Activated CD4-positive, alpha-beta T cell treated with anti-CD3 and anti-CD28 coated beads for 1 hour (primary cell): Measurements from ENCODE around the gene TMEM151A.

Experiments
- DNase-seq: peaks from one replicate; pipeline ENCODE4 v3.0.0-alpha.2; 2020

Gene TMEM151A

DNA sequence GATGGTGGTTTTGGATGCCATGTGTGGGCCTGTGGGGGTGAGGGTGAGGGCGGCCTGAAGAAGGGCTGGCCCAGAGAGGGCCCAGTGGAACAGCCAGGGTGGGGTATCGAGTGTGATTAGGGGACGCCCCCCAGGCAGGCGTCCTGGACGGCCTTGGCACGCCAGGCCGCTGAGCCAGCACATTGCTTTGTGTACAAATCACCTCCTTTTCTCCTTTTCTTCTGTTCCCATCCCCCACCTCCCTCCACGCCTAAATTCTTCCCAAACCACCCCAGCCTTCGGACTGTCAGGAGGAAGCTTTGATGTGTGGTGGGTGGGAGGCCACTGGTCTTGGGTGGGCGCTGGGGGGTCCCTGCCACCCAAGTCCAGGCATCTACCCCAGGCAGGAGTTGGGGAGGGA lies 33.0 kb downstream of the TMEM151A start:
- DNase-seq, result no peak

DNA sequence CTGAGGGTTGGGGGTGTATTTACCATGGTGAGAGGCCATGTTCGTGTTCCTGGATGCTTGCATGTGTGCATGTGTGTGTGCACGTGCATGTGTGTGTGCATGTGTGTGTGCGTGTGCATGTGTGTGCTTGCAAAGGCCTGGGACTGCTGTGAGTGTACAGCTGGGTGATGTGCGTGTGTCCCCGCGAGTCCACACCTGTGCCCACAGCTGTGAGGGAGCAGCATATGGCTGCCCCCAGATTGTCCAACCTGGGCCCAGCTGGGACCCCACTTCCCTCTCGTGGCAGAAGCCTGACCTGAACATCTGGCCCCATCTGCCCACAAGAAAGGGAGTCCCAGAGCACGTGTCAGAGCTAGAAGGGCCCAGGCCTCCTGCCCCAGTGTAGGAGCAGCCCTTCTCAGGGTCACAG lies 33.6 kb downstream of the TMEM151A start:
- DNase-seq, result no peak

DNA sequence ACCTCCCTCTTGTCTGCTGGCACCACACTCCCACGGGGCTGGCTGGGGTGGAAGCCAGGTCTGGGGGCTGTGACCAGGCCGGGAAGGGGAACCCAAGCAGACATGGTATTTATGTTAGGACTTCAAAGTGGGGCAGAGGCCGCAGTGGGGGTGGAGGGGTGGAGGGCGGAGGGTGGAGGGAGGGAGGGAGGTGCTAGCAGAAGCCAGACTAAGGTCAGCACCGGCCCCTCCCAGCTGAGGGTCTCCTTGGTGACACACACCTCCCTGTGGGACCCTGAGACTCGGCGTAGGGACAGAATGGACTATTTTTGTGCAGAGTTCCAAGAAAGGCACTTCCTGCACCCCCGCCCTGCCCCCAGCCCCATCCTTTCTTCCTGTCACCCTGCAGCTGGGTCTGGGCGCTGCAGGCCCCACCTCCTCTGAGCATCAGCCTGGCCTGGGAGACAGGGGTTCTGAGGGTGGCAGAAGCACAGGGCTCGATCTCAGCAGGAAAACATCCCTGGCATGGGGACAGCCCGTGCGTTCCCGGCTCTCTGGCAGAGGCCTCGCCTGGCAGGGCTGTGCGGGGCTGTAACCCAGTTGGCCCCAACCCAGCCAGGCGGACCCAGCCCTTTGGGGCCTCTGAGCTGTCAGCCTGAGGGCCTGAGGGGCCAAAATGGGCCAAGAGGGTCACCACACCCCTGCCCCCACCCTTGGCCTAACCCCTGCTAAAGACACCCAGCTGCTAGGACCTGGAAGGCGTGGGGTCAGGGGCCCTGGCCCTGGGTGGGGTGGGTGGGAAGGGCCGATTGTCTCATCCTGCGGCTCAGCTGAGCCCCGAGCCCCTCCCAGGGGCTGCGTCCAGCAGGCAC lies 34.8 kb downstream of the TMEM151A start:
- no peak for DNase-seq

DNA sequence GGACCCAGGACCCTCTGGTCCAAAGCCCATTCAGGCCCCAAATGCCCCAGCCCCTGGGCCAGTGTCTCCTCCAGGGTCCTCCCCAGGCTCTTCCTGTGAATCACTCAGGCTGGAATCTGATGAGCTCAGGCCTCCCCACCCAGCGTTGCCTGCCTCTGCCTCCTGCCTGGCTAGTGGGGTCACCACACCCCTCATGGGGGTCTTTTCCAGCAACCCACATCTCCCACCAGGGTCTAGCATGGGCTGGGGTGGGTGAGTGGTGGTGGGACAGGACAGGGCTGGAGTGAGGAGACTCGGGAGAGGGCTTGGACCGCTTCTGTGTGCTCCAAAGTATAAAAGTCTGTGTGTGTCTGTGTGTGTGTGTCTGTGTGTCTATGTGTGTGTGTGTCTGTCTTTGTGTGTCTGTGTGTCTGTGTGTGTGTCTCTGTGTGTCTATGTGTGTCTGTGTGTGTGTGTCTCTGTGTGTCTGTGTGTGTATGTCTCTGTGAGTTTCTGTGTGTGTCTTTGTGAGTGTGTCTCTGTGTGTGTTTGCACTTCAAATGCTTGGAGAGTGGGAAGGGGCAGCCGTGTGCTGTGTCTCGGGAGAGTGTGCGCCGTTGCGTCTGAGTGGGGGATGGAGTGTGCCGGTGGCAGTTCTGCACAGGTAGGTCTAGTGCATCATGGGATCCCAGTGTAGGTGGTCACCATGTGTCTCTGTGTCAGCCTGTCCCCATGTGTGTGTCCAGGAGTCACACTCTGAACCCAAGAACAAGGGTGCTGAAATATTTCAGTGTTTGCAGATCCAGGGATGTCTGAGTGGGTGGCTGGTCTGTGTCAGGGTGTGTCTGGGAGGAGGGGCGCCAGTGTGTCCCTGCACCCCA lies 35.7 kb downstream of the TMEM151A start:
- no peak for DNase-seq

DNA sequence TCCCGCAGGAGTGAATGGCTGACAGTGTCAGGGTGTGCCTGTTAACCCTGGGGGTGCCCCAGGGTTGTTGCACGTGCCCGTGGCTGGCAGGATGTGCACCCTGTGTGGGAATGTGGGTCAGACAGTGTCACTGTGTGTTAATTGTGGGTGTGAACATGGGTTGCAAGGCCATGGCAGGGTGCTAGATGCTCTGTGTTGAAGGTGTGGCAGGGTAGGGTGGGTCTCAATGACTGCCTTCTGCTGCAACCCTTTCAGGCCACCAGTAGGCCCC lies 36.3 kb downstream of the TMEM151A start:
- no peak for DNase-seq

DNA sequence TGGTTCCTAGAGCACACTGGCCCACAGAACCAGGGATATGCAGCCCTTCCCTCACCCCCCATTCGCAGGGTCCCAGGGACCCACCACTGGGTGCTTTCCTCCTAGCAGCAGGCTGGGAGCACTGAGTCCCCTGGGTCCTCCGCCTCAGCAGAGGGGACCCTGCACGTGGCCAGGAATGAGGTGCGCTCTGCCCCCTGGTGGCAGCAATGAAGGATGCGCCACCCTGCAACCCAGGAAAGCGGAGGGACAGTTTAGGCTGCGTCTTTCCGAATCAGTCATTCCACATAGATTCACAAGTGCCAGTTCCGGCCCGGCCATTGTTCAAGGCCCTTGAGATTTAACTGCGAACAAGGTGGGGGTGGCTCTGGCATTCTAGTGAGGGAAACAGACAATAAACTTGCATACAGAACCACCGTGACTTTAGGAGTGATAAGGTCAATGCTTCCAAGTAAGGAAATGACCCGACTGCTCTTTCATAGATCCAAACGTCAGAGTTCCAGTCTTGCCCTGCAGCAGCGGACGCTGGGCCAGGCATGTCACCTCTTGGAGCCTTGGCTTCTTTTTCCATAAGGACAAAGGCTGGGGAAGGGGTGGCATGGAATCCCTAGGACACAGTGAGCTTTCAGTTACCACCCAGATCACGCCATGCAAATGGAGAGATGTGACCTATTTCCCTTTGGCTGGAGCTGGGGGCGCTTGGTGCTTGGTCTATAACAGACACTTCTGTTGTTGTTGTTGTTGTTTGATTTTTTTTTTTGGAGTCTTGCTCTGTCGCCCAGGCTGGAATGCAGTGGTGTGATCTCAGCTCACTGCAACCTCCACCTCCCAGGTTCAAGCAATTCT lies 36.8 kb downstream of the TMEM151A start:
- peak; percentile 71 for DNase-seq

DNA sequence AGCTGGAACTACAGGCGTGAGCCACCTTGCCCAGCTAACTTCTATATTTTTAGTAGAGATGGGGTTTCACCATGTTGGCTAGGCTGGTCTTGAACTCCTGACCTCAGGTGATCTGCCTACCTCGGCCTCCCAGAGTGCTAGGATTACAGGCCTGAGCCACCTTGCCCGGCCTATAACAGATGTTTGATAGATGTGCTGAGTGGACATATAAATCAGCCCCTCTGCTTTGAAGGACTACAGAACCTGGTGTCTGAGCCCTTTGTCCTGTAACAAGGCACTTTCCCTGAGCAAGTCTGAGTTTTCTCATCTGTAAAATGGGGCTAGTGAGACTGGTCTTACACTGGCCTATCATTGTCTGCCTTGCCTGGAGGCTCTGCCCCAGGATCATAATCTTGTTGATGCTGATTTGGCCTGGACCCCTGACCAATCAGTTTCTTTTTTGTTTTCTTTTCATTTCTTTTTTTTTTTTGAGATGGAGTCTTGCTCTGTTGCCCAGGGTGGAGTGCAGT lies 37.5 kb downstream of the TMEM151A start:
- DNase-seq, result no peak

DNA sequence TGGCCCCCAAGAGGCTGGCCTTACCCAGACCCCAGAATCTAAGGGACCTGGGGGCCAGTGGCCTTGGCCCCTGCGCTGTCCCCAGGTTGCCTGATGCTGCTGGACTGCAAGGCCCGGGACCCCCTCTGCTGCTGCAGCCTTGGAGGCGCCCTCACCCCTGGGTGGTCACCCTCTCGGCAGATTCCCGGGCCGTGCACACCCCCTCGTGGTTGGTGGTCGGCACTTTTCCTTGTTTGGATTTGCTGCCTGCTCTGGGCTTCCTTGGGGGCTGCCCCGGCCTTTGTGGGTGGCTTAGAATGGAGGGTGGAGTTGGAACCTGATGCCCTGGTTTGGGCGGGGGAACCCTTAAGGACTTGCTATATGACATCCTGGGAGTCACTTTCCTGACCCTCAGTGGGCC lies 39.2 kb downstream of the TMEM151A start:
- no peak for DNase-seq

DNA sequence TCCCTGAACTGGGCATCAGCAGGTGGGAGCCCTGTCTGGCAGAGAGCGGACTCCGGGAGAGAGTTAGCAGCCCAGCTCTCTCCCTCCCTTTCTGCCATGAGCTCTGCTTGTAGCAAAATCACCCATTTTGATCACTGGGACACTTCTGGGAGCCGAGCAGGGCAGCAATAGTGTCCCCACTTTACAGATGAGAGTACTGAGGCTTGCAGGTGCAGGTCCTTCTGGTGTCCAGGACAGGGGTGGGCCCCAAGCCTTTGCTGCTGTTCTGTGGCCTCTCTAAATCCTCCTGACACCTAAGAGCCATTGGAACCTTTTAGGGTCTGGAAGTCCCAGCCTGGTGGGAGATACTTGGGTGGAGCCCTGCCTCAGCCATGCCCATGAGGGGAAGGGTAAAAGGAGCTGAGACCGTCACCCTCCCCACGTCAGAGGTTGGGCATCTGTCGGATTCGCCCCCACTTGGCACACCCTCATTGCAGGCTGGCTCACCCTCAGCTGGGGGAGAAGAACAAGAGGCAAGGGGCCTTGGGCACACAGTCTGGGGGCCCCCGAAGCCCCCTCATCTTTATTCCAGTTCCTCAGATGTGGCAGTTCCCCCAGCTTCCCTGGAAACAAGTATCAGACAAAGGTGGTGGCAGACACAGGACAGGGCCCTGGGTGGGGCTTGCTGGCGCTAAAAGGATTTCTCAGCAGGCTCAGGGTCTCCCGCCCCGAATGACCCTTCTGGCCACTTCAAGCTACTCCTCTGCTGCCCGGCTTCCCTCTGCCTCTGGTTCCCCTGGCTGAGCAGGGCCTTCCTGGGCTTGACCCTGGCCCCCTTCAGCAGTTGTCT lies 40.1 kb downstream of the TMEM151A start:
- DNase-seq, result no peak

DNA sequence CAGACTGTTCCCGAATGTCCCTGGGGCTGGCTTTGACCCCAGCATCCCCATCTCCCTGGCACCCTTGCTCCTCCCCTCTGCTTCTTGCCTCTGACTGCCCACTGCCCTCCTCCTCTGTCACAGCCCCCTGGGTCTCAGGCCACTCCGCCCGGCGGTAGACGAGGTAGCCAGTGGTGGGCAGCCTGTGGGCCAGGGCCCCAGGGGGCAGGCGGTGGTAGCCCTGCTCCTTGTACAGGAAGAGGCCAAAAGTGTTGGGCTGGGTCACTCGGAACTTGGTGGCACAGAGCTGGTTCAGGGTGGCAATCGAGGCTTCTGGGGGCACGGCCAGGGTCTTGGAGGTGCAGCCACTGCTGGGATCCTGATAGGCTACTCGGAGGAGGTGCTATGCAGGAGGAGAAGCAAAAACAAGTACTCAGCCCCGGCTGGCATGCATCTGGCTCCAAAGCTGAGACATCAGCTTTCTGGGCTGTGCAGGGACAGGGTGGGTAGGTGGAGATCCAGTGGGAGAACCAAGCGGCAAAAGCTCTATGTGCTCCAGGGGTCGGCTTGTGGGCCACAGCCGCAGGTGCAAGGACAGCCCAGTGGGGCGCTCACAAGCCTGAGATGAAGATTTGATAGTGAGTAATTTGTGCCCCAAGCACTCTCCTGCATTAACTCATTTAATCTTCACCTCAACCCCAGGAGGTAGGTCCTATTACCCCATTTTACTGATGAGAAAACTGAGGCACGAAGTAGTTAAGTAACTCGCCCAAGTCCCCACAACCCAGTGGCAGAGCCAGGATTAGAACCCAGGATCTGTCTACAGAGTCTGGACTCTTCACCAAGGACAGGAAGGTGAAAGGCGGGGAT lies 40.9 kb downstream of the TMEM151A start:
- DNase-seq, result no peak

DNA sequence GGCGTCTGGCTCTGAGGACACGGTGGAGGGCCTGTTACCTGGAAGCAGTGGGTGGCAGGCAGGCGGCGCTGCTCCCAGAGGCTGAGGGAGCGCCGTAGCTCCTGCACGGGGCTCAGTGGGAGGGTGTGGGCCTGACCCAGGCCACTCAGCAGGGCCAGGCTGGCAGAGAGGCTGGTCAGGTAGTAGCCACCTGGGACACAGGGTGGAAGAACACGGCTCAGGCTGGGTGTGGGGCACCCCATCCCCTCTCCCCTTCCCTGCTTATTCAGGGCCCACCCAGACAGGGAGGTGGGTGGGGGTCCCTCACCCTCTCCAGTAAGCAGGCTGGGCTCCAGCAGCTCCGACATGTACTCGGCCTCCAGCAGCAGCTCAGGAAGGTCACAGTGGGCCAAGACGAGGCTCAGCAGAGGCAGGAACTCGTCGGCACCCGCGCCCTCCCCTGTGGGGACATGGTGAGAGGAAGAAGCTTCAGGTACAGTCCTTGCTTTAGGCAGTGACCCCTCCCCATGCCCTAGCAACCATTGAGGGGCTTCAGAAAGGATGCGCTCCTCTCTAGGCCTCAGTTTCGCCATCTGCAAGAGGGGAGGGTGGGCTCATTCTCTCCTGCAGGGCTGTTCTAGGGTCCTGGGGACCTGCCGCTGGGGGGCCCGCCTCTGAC lies 41.7 kb downstream of the TMEM151A start:
- DNase-seq, result no peak

DNA sequence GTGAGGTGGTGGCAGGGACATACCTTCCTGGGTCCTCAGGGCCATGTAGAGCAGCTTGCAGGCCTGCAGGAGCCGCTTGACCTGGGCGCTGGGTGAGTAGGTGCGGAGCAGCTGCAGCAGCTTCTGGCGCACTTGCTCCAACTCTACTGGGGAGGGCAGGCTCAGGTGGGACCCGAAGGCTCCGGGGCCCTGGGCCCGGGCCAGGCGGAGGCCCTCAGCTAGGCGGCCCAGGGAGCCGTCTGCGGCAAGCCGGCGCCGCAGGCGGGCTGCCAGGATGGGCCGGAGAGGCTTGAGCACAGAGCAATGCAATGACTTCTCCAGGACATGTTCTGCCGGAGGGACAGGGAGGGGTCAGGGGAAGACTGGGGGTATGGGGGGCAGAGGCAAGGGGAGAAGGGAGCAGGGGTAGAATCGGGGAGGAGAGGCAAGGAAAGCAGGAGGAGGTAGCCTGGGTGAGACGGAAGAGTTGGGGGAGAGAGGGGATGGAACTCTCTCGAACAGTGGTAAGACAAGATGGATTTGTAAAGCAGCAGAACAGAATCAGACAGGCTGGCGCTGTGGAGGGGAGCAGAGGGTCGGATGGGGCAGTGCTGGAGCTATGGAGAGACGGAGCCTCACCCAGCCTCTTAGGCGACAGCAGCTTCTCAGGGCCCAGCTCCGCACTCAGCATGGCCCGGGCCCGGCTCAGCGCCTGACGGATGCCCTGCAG lies 42.4 kb downstream of the TMEM151A start:
- DNase-seq, result no peak

DNA sequence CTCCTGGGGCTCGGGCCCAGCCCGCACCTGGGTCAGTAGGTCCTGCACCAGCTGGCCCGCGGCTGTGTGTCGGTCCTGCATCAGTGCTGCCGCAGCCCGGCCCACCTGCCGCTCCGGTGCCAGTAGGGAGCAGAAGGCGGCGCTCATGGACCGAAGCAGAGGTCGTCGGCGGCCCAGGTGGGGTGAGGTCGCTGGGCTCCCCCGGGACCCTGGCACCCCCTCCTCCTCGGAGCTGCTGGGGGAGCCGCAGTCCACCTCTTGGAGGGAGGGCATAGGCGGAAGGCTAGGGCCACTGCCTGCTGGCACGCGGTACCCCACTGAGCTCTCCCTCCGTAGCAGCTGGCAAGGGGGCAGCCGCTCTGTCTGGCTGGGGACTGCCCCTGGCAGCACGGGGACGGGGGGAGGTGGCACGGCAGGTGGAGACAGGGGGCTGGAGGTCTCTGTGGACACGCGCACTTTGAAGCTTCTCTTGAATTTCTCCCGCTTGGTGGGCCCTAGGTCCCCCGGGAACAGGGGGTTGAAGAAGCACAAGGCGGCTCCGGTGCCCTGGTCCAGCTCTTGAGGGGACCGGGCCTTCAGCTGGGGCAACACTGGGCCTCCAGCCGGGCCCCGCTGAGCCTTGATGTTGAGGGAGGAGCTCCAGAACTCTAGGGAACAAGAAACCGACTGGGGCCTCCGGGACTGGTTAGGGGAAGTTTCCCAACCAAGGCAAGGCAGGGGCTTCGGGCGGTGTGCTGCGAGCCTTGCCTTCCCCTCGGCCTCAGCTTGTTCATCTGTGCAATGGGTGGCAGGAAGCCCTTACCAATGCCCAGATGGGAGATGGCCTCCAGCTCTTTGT lies 43.1 kb downstream of the TMEM151A start:
- DNase-seq, result no peak

DNA sequence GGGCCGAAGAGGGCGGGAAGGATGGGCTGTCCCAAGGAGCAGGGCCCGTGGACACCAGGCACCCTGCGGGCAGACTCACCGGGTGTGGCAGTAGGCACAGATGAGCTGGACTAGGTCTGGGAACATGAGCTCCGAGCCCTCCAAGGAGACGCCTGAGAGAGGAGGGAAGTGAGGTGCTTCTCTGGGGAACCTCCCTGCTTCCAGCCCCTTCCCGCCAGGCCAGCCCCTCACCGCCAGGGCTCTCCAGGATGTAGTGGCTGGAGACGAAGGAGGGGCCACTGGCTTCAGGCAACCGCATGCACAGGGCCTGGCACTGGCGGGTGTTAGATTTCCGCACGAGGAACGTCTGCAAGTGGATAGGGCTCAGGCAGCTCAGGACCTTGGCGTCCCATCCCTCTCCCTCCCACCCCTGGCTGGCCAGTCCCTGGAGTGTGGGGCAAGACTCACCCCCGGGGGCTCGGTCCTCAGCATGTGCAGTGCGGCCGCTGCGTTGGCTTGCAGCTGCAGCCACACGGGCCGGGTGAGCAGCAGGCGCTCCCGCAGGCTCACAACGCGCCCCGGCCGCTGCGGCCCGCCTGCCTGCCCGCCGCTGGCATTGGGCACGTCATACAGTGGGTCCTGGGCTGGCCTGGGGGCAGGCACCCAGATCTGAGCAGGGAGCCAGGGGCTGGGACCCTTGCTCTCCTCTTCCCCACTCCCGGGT lies 44.0 kb downstream of the TMEM151A start:
- no peak for DNase-seq

DNA sequence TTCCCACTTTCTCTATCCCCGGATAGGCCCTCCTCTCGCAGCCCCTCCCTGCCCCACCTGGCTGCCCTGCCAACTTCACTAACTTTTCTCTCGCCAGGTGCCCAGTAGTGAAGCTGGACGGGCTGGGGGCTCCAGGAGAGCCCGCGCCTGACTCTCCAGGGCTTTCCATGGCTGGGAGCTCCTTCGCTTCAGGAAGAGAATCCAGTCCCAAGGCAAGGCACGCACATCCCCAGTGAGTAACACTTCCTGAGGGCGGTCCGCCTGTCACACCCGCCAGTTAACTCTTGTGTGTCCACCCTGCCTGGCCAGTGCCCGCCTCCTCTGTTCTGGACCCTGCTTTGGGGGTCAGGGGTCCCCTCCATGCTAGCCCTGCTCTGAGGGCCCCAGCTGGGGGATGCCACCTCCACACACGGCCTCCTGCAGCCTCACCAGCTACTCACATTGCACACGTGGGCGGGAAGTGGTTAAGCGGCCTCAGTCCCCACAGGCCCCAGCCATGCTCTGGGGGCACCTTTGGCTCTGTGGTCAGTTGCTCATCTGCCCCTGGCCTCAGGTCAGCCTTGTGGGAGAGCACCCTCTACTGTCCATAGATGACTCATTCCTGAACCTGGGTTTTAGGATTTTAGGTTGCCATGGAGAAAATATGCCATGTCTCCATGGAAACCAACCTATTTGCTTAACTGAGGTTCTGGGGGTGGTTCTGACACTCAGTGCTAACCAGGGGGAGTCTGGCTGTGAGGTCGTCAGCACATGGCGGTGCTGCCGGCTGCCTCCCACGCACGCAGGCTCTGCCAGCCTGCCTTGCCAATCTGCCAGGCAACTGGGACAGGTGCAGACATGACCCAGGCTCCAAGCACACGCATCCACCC lies 44.8 kb downstream of the TMEM151A start, which contains the start of gene RIN1:
Gene RIN1, minus strand, starts transcription at position 201 of the 869 bp plus-strand sequence. Its CDS starts 32 bp downstream, at position 169.
- DNase-seq, result no peak

DNA sequence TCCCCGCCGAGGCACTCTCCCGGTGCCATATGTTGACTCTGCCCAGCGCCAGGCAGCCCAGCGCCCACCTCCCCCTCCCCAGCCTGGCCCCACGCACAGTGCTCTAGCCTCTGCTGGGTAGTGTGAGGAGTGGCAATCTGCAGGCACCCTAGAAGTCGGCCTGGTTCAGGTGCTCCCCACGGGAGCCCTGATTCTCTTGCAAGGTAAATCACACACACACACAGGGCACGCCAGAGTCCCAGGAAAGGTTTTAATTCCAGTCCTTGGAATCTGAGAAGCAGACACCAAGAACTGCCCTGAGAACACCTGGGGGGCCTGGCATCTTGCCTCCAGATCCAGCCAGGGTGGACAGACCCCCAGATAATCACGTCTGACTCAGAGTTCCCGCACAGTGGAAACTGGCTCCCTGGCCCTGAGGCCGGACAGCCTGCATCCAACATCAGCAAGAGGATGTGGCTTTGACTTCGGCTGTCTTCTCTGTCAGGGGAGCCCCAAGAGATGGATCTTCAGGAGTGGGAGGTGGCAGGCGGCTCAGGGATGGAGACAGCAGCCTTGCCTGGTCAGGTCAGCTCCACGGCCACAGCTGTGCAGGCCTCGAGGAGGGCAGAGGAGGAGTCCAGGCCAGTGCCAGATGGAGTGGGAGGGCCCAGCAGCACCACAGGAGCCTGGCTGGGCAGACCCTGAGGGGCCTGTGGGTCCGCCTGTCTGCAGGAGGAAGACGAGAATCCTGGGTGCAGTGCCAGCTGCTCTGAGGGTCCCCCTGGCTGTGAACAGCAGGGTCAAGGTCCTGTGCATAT lies 45.6 kb downstream of the TMEM151A start:
- DNase-seq, result no peak
